Measurements from ENCODE around the gene TP63.

Gene TP63

GRCh38 chr3:189712906-189713483 lies 81.8 kb downstream of the TP63 start:
- FAIRE-seq (peak; percentile 60), DNase-seq (ENCODE audit: insufficient read length) (no peak)
- TF ChIP-seq TAF1 (IDR thresholded peaks at IDR 0.05; ENCODE audit: borderline replicate concordance, low read depth, low read length): no peak
- no peak for TF ChIP-seq POLR2A (IDR thresholded peaks at IDR 0.05; ENCODE audit: low read depth, low read length)
- TF ChIP-seq POLR2AphosphoS5 (IDR thresholded peaks at IDR 0.05; ENCODE audit: low read depth, low read length): no peak

- TF ChIP-seq POLR2A (IDR thresholded peaks at IDR 0.05; ENCODE audit: low read depth, low read length) (no peak), TAF1 (IDR thresholded peaks at IDR 0.05; ENCODE audit: borderline replicate concordance, low read depth, low read length) (no peak), POLR2AphosphoS5 (IDR thresholded peaks at IDR 0.05; ENCODE audit: low read depth, low read length) (no peak)
- FAIRE-seq (peak; percentile 81), DNase-seq (ENCODE audit: insufficient read length) (no peak)
Observed at GRCh38 chr3:189714991-189715961, 84.1 kb downstream of the TP63 start.

- FAIRE-seq: no peak
- TF ChIP-seq POLR2A (IDR thresholded peaks at IDR 0.05; ENCODE audit: low read depth, low read length) (no peak), POLR2AphosphoS5 (IDR thresholded peaks at IDR 0.05; ENCODE audit: low read depth, low read length) (no peak), TAF1 (IDR thresholded peaks at IDR 0.05; ENCODE audit: borderline replicate concordance, low read depth, low read length) (no peak)
- DNase-seq (ENCODE audit: insufficient read length): no peak
Observed at GRCh38 chr3:189718215-189718614, 87.0 kb downstream of the TP63 start.

- TF ChIP-seq POLR2A (IDR thresholded peaks at IDR 0.05; ENCODE audit: low read depth, low read length) (no peak), POLR2AphosphoS5 (IDR thresholded peaks at IDR 0.05; ENCODE audit: low read depth, low read length) (no peak), TAF1 (IDR thresholded peaks at IDR 0.05; ENCODE audit: borderline replicate concordance, low read depth, low read length) (no peak)
- no peak for DNase-seq (ENCODE audit: insufficient read length)
- peak; percentile 48 for FAIRE-seq
Observed at GRCh38 chr3:189720736-189721417, 89.7 kb downstream of the TP63 start.

GRCh38 chr3:189721873-189722665 lies 90.9 kb downstream of the TP63 start:
- FAIRE-seq (no peak), DNase-seq (ENCODE audit: insufficient read length) (no peak)
- no peak for TF ChIP-seq POLR2A (IDR thresholded peaks at IDR 0.05; ENCODE audit: low read depth, low read length)
- no peak for TF ChIP-seq POLR2AphosphoS5 (IDR thresholded peaks at IDR 0.05; ENCODE audit: low read depth, low read length)
- TF ChIP-seq TAF1 (IDR thresholded peaks at IDR 0.05; ENCODE audit: borderline replicate concordance, low read depth, low read length): no peak

- FAIRE-seq: no peak
- no peak for DNase-seq (ENCODE audit: insufficient read length)
- TF ChIP-seq POLR2A (IDR thresholded peaks at IDR 0.05; ENCODE audit: low read depth, low read length) (no peak), POLR2AphosphoS5 (IDR thresholded peaks at IDR 0.05; ENCODE audit: low read depth, low read length) (no peak), TAF1 (IDR thresholded peaks at IDR 0.05; ENCODE audit: borderline replicate concordance, low read depth, low read length) (no peak)
Observed at GRCh38 chr3:189724356-189724755, 93.2 kb downstream of the TP63 start.

GRCh38 chr3:189726277-189726676 lies 95.1 kb downstream of the TP63 start:
- DNase-seq (ENCODE audit: insufficient read length) (no peak), FAIRE-seq (no peak)

GRCh38 chr3:189727158-189727557 lies 96.0 kb downstream of the TP63 start:
- DNase-seq (ENCODE audit: insufficient read length) (no peak), FAIRE-seq (no peak)
- no peak for TF ChIP-seq TAF1 (IDR thresholded peaks at IDR 0.05; ENCODE audit: borderline replicate concordance, low read depth, low read length)
- TF ChIP-seq POLR2AphosphoS5 (IDR thresholded peaks at IDR 0.05; ENCODE audit: low read depth, low read length): no peak
- no peak for TF ChIP-seq POLR2A (IDR thresholded peaks at IDR 0.05; ENCODE audit: low read depth, low read length)

More at GRCh38 chr3:189726277-189726676, 95.1 kb downstream of the TP63 start:
- no peak for TF ChIP-seq TAF1 (IDR thresholded peaks at IDR 0.05; ENCODE audit: borderline replicate concordance, low read depth, low read length)
- TF ChIP-seq POLR2A (IDR thresholded peaks at IDR 0.05; ENCODE audit: low read depth, low read length): no peak
- no peak for TF ChIP-seq POLR2AphosphoS5 (IDR thresholded peaks at IDR 0.05; ENCODE audit: low read depth, low read length)

GRCh38 chr3:189727898-189728297 lies 96.7 kb downstream of the TP63 start:
- DNase-seq (ENCODE audit: insufficient read length): no peak
- FAIRE-seq: no peak
- no peak for TF ChIP-seq POLR2A (IDR thresholded peaks at IDR 0.05; ENCODE audit: low read depth, low read length)
- no peak for TF ChIP-seq POLR2AphosphoS5 (IDR thresholded peaks at IDR 0.05; ENCODE audit: low read depth, low read length)

GRCh38 chr3:189728915-189729314 lies 97.7 kb downstream of the TP63 start:
- FAIRE-seq (no peak), DNase-seq (ENCODE audit: insufficient read length) (no peak)
- TF ChIP-seq POLR2AphosphoS5 (IDR thresholded peaks at IDR 0.05; ENCODE audit: low read depth, low read length) (no peak), TAF1 (IDR thresholded peaks at IDR 0.05; ENCODE audit: borderline replicate concordance, low read depth, low read length) (no peak), POLR2A (IDR thresholded peaks at IDR 0.05; ENCODE audit: low read depth, low read length) (no peak)

GRCh38 chr3:189734061-189734460 lies 102.9 kb downstream of the TP63 start:
- DNase-seq (ENCODE audit: insufficient read length): no peak
- FAIRE-seq: no peak
- TF ChIP-seq POLR2AphosphoS5 (IDR thresholded peaks at IDR 0.05; ENCODE audit: low read depth, low read length): no peak
- TF ChIP-seq TAF1 (IDR thresholded peaks at IDR 0.05; ENCODE audit: borderline replicate concordance, low read depth, low read length): no peak
- TF ChIP-seq POLR2A (IDR thresholded peaks at IDR 0.05; ENCODE audit: low read depth, low read length): no peak
